SU-DHL-6 (cell line): ENCODE measurements around the gene TLR8.

ENCODE experiments used
- CTCF ChIP-seq: fragments of 200-600 bp; sonication (generic); IDR thresholded peaks from one replicate; pipeline ENCODE4 v1.5.1; 2017; ENCODE audit warnings: antibody characterized with exemption, mild to moderate bottlenecking, low read length, moderate library complexity; ENCODE audit not compliant: insufficient read depth, poor library complexity, severe bottlenecking
- EZH2phosphoT487 ChIP-seq: fragments of 200-600 bp; sonication (generic), shearing (Covaris generic); conservative IDR thresholded peaks from 2 replicates; pipeline ENCODE4 v1.6.1; 2018; ENCODE audit warnings: mild to moderate bottlenecking, antibody characterized with exemption, low read length, moderate library complexity, mixed read lengths

- TF ChIP-seq CTCF (no peak), EZH2phosphoT487 (no peak)
Measured at GRCh38 chrX:12871257-12871656, 35.2 kb upstream of the TLR8 start.
